ENCODE measurements around the gene HIGD1A.

Gene HIGD1A

DNA sequence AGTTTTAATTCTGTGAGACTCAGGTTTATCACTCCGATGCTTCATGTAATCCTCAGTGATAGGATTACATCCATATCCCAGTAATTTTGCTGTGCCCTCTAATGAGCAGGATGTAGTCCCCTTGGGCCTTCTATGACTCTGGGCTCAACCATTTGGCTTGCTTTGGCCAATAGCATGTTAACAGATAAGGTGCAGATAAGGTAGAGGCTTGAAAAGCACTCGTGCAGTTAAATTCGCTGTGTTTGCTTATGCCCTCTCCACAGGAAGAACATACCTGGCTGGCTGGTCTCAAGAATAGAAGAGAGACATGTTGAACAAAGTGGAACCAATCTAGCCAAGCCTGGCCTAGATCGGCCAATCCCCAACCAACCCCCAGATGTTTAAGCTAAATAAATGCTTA, 51.3 kb downstream of the HIGD1A start:
- DNase-seq: no peak

DNA sequence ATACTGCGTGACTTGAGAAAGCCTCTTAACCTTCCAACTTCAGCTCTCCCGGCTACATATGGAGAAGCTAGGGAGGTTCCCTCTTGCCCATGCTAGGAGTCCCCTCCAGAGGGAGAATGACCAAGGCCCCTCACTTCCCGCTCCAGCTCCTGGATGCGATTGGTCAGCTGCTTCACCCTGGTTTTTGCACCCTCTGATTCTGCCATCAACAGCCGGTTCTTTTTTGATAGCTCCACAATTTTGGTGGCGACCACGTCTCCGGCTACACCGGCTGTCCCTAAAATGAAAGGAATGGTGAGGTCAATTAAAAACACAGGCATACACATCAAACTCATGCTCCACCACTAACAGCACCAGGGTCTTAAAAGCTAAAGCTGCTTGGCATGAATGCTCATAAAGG, 51.8 kb downstream of the HIGD1A start:
- no peak for DNase-seq

DNA sequence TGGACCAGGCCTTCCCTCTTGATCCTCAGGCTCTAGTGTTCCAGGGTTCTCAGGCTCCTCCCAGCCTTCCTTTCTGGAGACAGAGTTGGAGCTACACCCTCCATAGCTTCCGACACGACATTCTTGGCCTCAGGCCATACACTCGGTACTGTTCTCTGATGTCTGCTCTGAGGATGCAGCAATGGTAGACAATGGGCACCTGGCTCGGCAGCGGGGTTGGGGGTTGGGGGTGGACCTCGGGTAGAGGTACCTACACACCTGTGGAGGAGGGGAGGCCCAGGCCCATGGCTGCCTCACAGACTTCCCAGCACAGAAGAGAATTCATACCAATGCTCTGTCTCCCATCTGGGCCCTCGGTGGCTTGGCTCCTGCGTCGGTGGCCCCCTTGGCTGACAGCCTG, 52.7 kb downstream of the HIGD1A start:
- DNase-seq: no peak

DNA sequence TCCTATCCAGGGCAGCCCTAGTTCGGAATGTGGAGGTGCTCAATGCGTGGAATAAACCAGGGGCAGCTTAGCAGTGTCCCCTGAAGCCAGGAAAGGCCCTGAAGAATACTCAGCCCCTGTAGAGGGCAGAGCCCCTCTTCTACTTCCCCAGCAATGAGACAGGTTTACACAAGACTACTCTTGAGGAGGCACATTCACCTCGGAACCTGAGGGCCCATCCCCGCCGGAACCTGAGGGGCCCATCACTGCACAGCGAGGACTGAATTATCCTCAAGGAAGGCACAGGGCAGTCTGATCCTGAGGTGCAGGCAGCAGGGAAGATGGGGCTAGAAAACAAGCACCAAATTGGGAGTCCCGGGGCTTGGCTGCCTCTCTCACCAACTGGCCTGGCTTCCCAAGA, 53.5 kb downstream of the HIGD1A start:
- DNase-seq: no peak

DNA sequence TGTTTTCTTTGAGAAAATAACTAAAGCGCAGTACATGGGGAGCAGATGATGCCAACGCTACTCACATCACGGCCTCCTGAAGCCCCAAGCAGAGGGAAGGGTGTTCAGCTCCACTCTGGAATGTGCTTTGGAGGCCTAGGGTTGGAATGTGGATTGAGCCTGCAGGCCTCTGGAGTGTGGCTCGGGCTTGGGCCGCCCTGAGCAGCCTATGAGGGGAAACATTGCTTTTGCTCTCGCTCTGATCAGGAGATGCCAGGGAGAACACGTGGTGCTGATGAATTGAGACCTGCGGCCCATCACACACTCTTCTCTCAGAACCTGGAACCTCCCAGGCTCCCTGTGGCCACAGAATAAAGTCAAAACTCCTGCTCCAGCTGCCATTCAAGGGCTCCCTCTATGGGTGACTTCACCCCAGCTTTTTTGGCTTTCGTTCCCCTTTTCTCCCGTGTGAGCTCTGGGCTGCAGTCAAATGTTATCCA, 54.5 kb downstream of the HIGD1A start:
- DNase-seq: no peak

DNA sequence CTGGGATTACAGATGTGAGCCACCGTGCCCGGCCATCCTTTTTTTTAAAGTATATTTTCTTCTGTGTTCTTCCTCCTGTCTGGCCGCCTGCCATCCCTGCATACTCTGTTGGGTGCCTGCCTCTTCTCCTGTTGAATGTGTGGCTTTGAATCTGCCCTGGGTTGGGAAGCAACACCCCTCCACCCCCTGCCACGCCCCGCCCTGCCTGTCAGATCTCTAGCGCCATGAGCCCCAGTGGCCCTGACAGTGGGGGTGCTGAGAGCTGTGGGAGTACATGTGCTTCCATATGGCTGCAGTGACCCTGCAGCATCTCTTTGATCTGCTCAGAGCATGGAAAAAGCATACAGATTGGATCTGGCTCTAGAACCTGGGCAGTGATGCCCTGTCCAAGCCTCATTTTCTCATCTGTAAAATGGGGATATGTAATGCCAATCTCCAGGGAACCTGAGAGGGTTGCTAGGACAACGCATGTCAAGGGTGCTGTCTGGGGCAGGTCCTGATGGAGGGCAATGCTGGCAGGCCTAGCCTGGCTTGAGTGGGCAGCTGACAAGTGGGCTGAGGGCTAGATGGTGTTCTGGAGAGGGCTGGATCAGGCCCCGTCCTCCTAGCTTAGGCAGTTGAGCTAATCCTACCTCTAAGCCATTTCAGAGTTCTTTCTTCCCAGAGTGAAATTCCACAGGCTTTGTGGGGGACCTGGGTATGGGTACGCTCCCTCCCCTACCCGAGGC, 55.1 kb downstream of the HIGD1A start:
- no peak for DNase-seq

DNA sequence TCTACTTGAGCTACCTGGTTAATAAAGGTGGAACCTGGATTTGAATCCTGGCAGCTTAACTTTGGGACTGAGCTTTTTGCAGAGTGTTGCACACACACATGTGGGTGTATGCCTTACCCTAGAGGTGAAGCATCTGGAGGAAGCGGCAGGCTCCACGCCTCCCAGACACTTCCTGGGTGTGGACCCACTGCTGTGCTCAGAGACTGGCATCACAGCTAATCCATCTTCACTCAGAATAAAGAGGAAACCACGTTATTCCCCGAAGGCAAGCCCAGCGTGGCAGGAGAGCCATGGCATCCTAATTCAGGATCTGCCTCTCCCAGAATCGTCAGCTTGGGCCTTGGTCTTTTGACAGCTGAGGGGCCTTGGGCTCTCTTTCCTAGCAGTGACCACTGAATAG, 56.7 kb downstream of the HIGD1A start:
- DNase-seq: no peak

DNA sequence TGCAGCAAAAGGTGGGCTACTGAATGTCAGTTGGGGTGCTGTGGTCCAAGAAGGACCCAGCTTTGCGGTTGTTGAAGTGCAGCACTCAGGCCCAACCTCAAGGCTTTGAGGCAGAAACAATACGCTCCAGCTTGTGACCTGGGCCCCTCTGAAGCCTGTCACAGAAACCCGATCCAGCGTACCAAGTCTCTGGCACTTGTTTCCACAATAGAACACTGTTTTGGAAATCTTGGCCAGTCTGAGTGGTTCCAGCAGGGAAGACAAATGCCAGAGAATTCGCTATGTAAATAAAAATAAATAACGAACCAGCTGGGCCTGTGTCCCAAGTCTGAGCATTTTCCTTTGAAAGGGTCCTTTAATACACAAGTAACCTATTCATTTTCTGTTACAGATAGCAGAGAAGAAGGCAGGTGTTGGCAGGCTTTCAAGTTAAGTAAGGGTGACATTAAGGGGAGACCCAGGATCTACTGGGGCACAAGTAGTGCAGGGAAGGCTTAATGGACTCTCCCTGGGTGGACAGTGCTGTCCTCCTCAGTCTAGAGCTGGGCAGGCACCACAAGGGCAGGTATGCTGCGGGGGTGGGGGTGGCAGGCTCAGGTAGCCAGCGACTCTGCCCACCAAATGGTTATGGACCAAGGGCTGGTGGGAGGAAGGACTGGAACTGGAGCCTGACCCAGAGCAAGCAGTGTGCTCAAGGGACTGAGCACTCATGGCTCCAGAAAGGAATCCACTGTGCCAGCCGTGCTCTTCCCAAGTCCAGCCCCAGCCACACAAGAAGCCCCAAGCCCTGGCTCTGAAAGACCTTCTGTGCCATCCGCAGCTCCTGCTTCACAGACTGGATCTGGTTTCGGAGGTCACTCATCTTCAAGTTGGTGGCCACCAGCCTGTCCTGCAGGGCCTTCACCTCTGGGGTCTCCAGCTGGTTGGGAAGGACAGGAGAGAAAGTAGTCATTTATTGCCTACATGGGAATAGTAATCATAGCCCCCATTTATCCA, 57.5 kb downstream of the HIGD1A start:
- DNase-seq: no peak

DNA sequence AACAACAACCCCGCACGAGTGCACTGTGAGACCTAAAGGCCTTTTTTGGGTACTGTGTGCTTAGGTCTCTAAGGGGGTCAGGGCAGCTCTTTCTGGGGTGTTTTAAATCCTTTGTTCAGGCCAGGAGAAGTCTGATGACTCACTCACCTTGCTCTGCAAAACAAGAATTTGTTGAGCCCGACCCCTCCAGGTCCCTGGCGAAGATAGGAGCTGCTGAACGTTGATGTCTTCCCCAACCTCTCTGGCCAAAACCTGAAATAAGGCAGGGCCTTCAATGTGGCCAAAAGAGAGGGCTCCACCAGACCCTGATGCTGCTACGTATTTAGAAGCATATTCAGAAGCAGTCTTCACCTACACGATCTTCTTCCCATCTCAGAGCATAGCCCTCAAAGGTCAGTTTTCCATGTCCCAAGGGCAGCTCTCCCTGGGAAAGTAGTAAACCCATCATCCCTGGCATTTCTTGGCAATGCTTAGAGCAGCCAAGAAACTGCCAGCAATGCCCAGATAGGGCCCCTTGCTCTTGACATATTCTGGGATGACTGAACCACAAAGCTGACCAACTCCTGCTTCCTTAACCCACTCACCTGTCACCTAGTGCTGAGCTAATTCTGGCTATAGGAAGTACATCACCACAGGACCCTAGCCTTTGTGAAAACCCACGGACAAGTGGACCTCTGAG, 58.4 kb downstream of the HIGD1A start:
- DNase-seq: no peak

DNA sequence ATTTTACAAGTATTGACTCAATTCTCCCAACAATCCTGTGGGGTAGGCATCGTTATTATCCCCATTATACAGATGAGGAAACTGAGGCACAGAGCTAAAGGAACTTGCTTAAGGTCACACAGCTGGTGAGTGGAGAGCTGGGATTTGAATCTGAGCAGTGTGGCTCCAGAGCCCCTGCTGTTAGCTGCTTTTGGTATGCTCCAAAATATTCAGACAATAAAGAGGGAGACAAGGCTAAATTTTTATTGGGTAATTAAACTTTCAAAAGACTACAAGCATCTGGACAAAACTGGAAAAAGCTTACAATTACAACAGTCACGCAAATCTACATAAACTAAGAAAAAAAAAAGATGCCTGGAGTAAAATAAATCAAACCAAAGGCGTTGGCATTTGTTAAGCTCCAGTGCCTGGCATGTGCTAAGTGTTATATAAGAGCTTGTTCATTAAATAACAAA, 59.0 kb downstream of the HIGD1A start:
- DNase-seq: no peak

DNA sequence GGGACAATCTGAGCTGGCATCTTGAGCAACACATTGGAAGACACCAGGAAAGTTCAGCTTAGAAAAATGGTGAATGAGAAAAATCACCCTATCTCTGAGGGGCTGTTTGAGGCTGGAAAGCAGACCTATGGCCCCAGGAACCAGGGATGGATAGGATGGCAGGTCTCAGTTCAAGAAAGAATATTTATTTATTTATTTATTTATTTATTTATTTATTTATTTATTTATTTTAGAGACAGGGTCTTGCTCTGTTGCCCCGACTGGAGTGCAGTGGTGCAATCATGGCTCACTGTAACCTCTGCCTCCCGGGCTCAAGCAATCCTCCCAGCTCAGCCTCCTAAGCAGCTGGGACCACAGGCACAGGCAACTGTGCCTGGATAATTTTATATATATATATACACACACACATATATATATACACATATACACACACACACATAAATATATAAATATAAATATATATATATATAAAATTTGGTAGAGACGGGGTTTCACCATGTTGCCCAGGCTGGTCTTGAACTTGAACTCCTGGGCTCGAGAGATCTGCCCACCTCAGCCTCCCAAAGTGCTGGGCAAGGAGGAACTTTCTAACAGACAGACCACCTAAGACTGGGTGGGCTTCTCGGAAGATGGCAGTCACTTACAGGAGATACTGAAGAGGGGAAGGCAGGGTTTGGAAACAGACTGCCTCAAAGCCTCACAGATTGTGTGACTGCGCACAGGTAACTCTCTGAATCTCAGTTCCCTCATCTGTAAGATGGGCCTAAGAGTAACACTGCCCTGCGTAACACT, 60.9 kb downstream of the HIGD1A start:
- no peak for DNase-seq

DNA sequence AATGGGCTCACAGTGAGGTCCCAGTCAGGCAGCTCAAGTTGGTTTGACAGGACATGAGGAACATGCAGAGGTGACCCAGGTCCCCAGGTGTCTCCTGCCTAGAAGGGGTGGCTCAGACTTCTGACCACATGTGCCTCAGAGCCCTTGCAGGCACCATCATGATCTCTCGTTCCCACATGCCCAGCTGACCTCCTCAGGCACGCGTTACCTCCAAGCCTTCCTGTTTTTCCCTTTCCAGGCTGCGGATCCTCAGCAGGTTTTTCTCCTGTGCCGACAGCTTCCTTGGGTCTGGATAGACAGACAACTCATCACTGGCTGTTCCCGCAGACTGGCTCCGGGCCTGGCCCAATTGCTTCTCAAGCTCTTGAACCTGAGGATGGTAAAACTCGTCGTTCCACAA, 61.6 kb downstream of the HIGD1A start:
- no peak for DNase-seq

DNA sequence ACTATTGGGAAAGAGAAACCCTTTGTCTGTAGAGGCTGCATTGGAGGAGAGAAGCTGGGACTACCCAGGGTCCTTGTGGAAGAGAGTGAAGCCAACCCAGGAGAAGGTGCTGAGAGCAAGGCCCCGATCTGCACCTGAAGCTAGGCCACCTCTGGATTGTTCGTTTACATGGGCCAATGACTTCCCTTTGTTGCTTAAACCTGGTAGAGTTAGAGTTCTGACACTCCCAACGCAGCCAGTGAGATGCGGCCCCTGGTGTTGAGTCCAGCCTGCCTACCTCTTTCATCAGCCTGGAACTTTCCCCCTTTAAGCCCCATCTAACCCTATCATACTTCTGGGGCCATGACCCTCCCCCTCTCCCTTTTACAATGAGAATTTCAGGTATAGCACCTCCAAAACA, 62.0 kb downstream of the HIGD1A start:
- no peak for DNase-seq

DNA sequence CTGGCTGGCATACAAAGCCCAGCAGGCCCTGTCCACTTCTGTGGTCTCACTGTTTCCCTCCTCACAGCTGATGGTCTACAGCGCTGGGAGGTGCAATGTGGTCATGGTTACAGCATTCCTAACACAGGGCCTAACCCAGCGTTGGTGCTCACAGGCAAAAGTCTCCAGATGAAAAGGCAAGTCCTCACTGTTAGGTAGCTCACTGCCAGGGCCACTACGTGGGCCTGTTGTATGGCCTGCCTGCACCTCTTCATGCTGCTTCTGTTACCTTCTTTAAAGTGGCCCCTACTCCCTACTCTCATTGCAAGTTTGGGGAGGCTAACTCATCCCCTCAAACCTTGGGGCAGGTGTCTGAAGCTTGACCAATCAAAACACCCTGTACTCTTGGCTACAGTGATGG, 62.5 kb downstream of the HIGD1A start:
- DNase-seq: no peak

DNA sequence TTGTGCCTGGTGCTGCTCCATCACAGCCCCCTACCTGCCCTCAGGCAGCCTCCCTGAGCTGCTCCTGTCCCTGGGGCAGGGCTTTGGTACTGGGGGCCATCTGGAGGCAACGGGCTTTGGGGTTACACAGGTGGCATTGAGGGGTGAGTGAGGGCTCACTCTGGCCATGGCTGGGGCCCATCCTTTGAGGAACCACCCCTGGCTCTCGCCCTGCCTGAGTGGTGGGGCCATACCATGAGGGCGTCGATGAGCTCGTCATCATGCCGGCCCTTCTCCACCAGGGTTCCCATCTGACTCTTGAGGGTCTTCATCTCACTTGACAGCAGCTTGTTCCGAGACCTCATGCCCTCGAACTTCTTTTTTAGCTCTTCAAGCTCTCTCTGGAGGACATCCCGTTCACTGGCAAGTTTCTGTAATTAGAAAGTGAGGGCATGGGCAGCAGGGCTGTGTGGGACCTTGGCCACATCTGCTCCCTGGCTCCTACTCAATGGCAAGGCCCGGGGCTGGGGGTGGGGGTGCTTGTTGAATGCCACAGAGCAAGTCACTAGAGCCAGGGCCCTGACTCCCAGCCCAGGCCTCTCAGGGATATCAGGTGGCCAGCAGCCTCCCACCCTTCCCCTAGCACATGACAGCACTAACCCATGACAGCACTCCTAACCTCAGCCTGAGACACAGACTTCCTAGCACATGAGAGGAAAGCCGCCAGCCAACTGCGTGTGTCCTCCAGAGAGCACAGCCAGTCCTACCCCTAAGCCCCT, 64.7 kb downstream of the HIGD1A start:
- no peak for DNase-seq

DNA sequence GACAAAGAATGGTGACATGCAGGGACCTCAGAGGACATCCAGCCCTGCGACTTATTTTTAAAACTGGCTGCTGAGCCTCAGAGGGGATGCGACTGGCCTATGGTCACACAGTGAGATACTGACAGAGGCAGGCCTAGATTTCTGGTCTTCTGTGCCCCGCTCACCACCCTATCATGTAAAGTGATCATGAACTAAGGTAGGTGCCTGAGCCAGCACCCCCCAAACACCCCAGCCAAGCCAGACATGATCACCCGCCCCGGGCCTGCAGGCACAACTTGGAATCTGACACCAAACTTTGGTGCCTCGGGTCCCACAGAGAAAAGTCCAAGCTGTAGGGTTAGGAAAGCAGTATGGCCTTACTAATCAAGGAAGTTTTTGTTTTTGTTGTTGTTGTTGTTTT, 67.8 kb downstream of the HIGD1A start:
- DNase-seq: no peak

DNA sequence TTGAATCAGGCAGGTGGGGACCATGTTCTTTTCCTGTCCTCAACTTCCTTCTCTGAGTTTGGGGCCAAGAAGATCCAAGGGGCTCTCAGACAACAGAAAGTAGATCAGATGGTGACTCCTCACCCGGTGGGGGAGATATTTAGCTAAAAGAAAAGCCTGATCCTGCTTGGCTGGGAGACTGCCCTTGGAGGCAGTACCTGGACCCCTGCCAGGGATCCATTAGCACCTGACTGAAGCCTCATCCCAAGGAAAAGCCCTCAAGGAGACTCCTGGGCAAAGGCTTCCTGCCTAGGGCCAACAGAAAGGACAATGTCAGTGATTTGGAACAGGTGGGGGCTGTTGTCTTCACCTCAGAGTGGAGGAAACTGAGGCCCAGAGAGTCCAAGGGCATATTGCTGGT, 68.2 kb downstream of the HIGD1A start:
- no peak for DNase-seq

DNA sequence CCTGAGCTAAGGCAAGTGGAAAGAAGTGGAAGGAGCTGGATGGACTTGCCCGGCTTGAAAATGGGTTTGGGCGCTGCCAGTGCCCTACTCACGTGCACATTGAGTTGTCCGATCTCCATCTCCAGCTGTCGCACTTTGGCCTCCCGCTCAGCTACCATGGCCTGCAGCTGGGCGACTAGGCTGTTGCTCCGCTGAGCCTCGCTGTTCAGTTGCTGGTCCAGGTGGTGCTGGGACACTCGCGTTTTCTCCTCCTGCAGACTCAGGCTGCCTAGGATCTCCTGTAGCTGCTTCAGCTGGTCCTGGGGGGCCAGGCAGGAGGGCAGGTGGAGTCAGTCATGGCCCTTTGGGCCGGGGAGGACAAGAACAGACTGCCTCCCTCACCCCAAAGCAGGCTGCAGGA, 68.7 kb downstream of the HIGD1A start:
- no peak for DNase-seq

DNA sequence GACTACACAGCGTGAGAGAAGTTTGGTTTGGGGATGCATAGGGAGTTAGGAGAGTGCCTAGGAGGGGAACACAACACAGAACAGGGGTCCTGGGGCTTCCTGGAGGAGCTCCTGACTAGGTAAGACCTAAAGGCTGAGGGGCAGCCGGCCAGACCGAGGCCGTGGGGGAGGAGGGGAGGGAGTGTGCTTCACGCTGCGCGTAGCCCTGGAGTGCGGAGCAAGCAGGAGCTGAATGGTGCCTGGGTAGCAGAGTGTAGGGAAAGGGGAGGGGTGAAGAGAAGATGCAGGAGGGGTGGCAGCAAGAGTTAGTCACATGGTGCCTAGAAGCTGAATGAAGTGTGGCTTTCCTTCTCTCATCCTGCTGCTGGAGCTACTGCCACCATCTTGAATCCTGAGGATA, 69.3 kb downstream of the HIGD1A start:
- no peak for DNase-seq

DNA sequence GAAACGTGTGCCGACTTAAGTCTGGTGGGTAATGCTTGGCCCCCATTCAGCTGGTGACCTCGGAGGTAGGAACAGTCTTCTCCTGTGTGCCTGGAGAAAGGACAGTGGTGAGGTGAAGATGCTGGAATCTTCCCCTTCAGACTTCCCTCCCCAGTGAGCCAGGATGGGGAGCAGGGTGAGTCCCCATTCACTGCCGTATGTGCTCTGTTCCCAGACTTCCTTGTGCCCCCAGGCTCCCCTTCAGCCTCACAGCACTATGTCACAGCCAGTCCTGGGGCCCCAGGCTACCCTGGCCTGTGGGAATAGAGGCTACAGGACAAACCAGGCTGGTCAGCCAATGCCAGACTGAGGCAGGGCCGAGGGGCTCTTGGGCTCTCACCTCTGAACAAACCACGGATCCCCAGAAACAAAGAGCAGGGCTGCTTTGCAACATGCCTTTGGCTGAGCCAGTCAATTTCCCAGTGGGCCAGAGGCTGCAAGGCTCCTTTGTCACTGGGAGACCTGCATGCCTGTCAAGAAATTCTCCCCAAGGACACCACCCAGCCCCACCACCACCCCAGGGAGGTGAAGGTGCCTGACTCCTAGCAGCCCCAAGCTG, 69.9 kb downstream of the HIGD1A start:
- no peak for DNase-seq

DNA sequence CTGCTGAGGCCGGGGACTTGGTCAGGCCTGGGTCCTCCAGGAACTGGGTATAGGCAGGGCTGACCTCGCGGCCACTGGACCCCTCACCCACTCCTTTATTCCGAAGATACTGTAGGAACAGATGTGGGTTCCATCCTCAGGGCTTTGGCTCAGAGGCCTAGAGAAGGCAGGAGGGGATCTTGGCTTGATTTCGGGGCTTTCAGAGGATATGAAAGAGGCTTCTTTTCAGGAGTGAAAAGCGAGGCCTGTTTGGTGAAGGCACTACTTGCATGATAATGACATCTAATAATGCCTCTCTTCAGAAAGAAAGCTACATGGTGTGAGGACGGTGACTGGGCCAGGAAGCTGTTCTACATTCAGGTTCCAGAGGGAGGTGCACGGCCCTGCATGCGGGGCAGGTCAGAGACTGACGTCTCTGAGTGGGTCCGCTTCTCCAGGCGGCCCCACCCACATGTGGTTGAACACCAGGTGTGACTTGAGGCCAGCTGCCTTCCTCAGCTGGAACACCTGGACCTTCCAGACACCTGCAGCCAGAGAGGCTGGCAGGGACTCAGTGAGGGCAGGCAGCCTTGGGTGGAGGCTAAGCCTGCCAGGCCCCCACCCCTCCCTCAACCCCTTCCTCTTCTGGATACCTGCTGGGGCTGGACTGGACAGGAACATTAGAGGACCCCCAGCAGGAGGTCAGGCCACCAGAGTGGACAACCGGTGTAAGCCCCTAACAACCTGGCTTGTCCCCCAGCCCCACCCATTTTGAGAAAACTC, 70.6 kb downstream of the HIGD1A start:
- DNase-seq: no peak

Measured in NCI-H187 (cell line).